Measurements from ENCODE around the gene TMEM176A. TPM values are rescaled to one million over a fixed set of nuclear protein-coding genes. Genes with fewer than 3 reads are reported as not detected.

TMEM176A gene
- total RNA-seq, 1 donor from 2014 or later, result 64.3 TPM

GRCh38 chr7:150846291-150847115 is 45.9 kb downstream of the TMEM176A start:
- no peak for DNase-seq (ENCODE audit: low spot score)

DNA sequence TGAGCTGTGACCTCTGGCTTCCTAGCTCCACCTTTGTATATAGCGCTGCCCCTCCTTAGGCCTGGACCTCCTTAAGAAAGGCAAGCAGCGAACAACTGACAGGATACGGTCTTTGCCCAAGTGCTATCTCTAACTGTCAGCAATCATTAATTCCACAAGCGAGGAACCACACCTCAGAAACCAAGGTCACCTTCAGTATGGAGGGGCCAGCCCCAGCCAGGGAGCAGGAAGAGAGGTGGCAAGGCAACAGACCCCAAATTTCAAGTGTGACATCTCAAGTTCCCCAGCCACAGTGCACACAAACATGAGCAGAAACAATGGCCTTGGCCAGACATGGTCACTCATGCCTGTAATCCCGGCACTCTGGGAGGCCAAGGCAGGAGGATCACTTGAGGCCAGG is 47.0 kb downstream of the TMEM176A start:
- DNase-seq (ENCODE audit: low spot score), result no peak

- no peak for DNase-seq (ENCODE audit: low spot score)
These were observed 47.5 kb downstream of the TMEM176A start for GRCh38 chr7:150848111-150848510.

DNA sequence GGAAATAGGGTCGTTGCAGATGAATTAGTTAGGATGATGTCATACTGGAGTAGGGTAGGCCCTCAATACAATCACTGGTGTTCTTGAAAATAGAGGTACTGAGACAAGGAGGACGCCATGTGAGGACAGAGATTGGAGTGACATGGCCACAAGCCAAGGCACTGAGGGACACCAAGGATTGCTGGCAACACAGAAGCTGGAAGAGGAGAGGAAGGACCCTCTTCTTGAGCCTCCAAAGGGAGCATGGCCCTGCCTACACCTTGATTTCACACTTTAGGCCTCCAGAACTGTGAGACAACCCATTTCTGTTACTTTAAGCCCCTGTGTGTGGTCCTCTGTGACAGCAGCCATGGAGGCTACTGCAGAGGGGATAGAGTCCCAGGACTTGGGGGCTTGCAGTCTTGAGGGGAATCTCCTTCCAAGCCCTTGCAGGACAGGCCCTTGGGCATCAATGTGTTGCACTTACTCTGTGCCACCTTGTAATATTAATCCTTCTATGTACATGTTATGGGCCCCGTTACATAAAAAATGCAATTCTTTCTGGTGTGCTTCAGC is 48.1 kb downstream of the TMEM176A start:
- no peak for DNase-seq (ENCODE audit: low spot score)

- DNase-seq (ENCODE audit: low spot score), result no peak
These were observed 48.7 kb downstream of the TMEM176A start for GRCh38 chr7:150849204-150849775.

- no peak for DNase-seq (ENCODE audit: low spot score)
These were observed 49.7 kb downstream of the TMEM176A start for GRCh38 chr7:150850273-150850672.

DNA sequence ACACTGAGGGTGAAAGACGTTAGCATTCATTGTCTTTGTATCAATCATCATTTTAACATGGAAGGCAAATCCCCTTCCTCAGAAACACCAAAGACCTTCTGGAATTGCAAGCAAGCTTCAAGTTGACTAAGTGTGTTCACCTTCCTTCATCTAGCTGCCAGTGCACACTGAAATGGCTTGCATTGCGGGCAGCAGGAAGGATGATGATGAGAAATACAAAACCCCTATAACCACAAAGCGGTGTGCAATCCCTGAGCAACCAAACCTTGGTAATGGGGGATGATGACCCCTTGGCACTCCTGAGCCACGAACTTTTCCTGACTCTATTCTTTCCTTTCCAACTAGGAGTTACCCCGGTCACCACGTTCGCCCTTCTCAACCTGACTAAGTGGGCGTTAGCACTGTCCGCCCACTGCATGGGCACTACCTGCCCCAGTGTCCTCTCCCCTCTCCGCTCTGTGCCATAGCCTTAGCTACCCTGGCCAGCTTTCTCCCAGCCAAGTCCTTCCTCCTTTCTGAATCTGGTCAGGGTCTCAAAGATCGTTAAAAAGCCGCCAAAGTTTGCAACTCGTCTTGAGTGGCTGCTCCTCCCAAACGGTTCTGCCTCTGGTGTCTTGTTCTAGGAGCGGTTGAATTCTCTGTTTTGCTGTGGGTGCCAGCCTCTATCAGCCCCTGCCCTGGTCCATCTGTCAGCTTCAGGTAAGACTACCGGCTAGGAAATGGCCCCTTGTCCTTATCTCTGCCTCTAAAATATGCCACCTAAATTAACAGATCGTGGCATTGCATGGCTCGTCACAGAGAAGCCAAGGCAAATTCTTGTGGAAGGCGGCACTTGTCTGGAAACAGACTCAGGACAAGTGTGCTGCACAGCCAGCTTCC is 51.2 kb downstream of the TMEM176A start:
- DNase-seq (ENCODE audit: low spot score), result no peak

DNA sequence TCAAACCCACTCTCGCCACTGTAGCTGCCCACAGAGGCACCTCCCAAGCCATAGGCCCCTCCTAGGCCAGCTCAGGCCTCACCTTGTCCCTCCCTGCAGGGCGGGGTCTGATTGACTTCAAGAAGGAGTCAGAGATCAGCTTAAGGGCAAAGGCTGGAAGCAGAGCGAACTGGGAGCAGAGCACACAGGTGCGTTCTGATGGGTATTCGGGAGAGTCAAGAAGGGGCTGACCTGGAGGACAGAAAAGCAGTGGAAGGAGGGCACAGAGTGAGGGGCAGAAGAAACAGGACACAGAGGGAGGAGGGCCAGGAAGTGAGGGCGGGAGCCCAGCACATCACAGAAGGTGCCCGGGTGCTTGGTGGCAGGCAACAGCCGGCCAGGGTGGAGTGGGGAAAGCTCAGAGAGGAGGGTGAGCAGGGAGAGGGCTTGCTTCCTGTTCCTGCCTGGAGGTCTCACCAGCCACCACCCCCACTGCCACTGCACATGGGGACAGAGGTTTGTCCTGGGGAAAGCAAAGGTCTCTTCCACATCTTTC is 51.9 kb downstream of the TMEM176A start, which contains the start of gene AOC1:
Gene AOC1, plus strand, starts transcription at position 147 of the 535 bp plus-strand sequence. CDS start 3,954 bp downstream, outside the sequence.
- no peak for DNase-seq (ENCODE audit: low spot score)

DNA sequence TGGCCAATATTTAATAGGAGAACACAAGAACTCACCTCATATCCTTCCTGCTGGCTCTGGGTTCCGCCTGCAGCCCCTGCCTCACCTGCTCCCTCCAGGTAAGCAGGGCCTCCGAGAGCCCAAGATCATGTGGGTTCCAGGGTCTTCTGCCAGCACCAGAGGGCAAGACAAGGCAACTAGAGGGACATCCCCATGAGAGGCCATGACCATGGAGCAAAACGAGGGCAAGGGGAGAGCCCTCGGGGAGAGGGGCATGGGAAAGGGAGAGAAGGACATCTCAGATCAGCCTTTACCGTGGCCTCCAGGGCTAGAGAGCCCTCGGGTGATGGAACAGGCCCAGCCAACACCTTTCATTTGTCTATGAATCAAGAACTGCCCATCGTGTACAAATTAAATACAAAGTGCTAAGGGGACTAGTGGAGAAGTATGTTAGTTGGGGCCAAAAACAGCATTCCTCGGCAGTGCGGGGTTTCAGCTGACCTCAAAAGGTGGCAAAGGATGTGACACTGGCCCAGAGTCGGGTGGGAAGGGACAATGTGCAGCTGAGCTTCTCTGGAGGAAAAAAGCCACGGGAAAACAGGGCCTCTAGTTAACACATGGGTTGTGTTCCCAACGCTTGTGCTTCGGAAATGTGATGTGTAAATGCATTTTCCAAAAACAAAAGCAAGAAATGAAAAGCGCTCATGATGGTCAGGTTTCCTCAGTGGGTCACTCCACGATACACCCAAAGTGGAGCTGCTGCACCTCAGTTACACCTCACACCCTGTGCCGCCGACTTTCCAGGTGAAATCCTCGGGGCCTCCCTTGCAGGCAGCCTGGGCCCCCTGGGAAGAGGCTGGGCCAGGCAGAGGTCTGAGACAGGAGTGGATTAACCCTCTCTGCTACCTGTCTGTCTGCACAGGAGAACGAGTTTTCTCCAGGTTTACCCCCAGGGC is 53.8 kb downstream of the TMEM176A start:
- peak; percentile 64 for DNase-seq (ENCODE audit: low spot score)

Other genes with a start within 250 kb of the TMEM176A start
- gene GIMAP4, start 233.4 kb upstream of the TMEM176A start, total RNA-seq, result 49.4 TPM
- gene GIMAP6, start 168.4 kb upstream of the TMEM176A start, total RNA-seq, result 46.6 TPM
- gene GIMAP2, start 115.1 kb upstream of the TMEM176A start, total RNA-seq, result 12.5 TPM
- 4.4 TPM for gene GIMAP1, start 84.2 kb upstream of the TMEM176A start, total RNA-seq
- 26.6 TPM for gene GIMAP5, start 63.4 kb upstream of the TMEM176A start, total RNA-seq
- gene TMEM176B, start 405 bp upstream of the TMEM176A start, total RNA-seq, result 57.8 TPM
- 0.67 TPM for gene AOC1, start 51.7 kb downstream of the TMEM176A start, total RNA-seq
- gene KCNH2, start 177.6 kb downstream of the TMEM176A start, total RNA-seq, result 0.32 TPM
- gene NOS3, start 190.2 kb downstream of the TMEM176A start, total RNA-seq, result 57.1 TPM
- gene ATG9B, start 223.7 kb downstream of the TMEM176A start, total RNA-seq, result not detected
- 27.6 TPM for gene ABCB8, start 227.7 kb downstream of the TMEM176A start, total RNA-seq
- gene ASIC3, start 247.8 kb downstream of the TMEM176A start, total RNA-seq, result 0.87 TPM